ENCODE data around the gene ZBTB16.
A peak's percentile ranks its signal among the peaks of the same experiment; 100 is the strongest.

ZBTB16 gene

DNA sequence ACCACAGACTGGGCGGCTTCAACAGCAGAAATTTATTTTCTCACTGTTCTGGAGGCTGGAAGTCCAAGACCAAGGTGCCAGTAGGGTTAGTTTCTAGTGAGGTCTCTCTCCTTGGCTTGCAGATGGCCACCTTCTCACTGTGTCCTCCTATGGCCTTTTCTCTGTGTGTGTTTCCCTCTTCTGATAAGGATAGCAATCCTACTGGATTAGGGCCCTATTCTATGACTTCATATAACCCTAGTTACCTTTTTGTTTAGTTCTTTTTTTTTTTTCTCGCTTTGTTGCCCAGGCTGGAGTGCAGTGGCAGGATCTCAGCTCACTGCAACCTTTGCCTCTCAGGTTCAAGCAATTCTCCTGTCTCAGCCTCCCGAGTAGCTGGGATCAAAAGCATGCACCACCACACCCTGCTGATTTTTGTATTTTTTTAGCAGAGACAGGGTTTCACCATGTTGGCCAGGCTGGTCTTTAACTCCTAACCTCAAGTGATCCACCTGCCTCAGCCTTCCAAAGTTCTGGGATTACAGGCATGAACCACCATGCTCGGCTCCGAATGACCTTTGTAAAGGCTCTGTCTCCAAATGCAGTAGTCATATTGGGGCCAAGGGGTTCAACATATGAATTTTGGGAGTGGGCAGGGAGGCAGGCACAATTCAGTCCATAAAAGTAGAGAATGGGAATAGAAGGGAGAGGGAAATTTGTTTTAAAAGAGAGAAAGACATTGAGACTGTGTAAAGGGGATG, 211.2 kb downstream of the ZBTB16 start:
- DNase-seq, result no peak

DNA sequence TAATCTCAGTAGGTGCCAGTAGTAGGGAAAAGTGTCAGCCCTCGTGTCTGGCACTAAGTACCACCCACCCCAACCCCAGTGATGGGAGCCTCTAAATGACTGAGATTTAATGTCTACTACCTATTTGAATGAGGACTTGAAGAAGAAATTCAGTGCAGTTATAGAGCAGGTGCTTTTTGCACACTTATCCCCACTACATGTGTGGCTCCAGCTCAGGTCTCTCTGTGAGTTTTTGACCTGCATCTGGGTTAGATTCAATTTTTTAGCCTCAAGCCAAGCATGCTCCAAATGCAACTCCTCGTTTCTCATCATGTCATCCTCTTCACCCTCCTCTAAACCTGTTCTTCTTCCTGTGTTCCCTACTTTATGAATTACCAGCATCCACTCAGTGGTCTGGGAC, 211.8 kb downstream of the ZBTB16 start:
- DNase-seq, result no peak

DNA sequence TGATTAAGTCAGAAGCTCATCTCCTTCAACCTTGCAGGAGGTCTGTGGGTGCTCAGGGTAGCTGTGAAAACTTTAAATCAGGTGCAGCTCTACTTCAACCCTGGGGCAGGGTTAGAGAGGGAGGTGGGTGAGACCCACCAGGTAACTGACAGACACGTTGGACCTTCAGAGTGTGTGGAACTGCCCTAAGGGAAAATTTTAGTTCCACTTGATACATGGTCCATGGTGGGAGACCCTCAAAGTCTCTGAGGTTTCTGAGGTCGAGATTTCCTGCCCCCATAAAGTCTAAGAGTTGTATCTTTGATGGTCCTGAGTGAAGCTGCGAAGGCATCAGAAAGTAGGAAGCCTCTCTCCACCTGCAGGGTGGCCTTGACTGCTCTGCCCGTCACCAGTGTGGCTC, 212.8 kb downstream of the ZBTB16 start:
- no peak for DNase-seq

DNA sequence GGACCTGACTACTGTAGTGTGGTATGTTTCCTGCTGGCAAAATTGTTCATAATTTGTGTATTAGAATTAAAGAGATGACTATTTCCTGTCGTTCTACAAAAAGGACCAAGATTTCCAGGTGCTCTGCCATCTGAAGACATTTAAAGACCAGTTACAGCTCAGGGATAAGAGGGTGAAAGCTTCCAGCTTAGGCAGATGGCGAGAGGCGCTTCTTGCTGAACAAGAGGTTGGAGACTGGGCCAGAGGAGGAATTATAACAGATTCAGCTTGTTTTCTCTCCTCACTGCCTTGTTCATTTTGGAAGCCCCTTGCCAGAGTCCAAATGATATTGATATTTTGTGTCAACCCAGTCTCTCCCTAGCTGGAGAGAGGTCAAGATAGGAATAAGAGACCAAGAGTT, 213.6 kb downstream of the ZBTB16 start:
- DNase-seq, result no peak

DNA sequence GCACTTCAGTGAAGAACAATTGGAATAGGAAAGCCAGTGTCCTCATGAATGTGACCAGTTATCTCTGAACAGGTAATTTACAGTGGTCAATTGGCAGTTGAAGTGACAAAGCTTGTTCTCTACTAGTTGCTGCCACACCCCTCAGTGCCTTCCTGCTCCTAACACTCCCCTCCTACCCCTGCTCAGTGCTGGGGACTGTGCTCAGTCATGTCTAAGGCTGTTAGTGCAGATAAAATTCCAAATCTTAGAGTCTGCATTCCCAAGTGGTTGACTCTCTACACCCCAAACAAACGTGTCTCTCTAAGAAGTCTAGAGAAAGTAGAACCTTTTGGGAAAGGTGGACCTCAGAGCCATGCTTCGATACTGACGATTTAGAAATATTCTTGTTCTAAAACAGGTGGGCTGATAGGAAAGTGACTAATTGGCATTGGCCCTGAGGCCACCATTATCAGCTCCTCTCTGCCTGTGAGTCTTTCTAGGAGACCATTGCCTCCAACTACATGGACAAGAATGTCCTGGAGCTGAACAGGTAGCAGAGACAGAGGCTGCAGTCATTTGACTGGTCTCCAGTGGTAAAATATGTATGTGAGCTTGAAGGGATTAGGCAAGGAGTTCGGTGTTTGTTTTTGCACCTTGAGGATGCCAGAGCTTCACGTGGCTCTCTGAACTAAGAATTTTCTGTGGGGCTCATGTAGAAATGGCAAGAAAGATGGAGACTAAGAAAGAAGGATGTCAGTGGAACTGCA, 214.6 kb downstream of the ZBTB16 start:
- DNase-seq, result no peak

DNA sequence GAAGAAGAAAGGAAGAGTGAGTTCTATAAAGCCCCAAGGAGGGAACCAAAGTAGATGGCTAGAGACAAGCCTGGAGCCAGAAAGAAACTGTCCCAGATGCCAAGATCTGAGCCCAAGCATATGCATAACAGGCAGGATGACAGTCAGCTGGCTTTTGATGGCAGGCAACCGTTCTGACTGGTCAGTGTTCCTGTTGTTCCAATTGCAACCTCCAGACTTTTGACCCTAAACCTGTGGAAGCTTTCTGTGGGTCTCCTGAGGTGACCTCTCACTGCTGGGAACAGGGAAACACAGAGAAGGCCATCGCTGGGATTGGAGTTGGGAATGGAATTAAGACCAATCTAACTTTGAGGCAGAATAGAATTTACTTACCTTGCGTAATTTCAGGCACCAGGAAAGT, 215.1 kb downstream of the ZBTB16 start:
- no peak for DNase-seq

DNA sequence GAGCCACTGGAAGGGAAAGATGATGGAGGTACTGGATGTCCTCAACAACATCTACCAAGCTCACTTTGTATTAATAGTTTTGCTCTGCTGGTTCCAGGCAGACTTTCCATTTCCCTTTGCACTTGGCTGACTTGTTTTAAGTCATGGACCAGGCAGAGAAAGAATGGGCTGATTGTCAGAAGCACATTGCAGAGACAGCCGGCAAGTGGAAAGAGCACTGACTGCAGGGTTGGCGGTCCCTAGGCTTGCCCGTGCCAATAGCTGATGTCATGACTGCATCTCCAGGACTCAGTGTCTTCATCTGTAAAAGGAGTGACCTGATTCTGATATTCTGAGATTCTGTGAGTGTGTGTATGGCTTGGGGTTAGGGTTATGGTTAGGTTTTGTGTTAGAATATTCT, 215.8 kb downstream of the ZBTB16 start:
- DNase-seq, result no peak

DNA sequence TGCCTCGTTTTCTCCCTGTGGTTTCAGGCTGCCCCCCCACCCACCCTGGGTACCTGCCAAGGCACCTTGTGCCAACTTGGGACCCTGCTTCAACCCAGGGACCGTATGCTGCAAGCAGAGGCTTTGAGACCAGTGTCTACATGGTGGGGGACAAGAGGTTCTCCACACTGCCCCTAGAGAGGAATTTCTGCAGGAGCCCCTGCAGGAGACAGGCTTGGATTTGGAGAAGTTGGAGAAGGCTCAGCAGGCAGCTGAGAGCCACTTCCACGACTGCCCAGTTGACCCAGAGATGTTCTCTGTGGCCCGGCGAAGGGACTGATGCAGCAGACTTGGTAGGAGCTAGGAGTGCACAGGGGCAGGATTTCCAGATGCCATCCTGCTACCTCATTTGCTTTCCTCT, 216.6 kb downstream of the ZBTB16 start:
- no peak for DNase-seq

DNA sequence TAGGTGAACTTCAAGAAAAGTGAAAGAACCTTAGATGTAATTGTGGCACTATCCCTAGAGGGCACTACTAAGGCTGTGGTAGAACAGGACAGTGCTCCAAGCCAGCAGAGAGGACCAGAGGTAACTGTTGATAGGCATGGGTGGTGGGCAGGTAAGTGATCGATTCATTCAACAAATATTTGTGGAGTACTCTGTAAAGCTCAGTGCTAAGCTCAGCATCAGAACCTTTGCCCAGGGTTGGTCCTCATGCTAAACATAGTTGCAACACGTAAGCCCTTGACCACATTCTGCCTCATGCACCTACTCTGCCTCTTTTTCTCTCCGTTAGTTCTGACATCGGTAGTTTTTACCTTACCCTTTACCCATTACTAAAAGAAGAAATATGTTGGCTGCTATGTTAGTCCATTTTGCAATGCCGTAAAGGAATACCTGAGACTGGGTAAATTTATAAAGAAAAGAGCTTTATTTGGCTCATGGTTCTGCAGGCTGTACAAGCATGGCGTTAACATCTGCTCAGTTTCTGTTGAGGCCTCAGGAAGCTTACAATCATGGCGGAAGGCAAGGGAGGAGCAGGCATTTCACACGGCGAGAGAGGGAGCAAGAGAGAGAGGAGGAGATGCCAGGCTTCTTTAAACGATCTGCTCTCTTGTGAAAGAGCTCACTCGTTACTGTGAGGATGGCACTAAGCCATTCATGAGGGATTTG, 218.3 kb downstream of the ZBTB16 start:
- no peak for DNase-seq

DNA sequence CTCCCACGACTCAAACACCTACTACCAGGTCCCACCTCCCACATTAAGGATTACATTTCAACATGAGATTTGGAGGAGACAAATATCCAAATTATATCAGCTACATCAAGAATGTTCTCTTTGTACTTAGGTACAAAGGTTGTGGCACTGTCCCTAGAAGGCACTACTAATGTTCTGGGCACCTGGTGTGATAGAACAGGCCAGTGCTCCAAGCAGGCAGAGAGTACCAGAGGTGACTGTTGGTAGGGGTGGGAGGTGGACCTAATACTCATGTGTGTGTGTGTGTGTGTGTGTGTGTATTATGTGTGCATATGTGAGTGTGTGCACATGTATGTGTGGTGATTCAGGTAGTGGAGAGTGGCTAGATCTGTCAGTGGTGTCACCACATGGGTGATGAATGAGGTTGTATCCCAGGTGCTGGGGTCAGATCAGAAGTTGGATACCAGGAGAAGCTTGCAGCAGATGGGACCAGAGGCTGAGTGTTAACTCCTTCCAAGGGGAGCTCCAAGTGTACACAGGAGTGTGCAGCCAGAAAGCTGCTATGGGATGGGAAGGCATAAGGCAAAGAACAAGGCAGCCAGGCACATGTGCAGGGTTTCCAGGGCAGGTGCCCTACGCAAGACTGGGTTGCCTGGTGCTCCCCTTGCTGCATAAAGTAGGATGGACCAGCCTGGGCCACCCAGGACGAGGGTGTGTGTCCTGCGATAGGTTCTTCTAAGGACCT, 219.0 kb downstream of the ZBTB16 start:
- DNase-seq, result no peak

DNA sequence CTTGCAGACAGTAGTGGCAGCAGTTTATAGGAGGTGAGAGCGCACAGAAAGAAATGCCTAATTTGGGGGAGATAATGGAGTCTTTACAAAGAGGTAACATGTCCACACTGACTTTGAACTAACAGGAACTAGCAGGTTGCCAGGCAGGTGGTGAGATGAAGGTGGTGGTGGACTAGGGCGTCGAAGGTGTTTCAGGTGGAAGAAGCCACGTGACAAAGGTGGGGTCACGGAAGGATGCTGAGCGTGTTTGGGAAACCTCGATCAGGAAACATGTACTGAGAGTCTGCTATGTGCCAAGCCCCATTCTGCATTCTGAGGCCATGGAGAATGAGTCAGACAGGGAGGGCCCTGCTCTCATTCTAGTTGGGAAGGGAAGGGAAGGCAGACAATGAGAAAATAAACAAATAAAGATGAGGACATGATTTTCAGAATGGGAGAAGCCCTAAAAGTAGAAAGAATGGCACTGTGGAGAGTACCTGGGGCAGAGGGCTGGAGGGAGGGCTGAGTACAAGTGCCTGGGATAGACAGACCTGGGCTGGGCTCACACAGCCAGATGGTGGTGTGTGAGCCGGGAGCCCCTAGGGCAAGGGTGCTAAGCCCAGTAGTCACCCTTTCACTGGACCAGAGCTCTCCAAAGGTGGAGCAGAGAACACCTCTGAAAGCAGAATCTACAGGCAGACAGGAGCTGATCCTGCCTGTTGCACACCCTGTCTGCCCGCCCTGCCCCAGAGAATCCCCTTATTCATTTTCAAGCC, 220.5 kb downstream of the ZBTB16 start:
- DNase-seq, result no peak

DNA sequence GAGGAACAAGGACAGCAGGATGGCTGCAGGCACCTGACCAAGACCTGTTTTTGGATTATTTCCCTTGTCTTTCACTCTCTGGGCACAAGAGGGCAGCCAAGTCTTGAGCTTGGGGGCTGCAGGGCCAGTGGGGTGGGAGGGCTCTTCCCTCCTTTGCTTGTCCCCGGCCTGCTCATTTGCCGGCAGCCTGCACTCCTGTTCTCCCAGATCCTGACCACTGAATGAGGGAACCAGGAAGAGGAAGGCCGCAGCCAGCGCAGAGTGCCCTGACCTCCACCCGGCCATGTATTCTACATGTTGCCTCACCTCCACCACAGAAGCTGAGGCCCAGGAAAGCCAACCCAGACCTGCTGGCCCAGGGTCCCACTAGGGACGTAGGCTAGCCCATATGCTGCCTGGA, 221.2 kb downstream of the ZBTB16 start:
- DNase-seq, result peak in 1 of 2 donors; percentile 11

DNA sequence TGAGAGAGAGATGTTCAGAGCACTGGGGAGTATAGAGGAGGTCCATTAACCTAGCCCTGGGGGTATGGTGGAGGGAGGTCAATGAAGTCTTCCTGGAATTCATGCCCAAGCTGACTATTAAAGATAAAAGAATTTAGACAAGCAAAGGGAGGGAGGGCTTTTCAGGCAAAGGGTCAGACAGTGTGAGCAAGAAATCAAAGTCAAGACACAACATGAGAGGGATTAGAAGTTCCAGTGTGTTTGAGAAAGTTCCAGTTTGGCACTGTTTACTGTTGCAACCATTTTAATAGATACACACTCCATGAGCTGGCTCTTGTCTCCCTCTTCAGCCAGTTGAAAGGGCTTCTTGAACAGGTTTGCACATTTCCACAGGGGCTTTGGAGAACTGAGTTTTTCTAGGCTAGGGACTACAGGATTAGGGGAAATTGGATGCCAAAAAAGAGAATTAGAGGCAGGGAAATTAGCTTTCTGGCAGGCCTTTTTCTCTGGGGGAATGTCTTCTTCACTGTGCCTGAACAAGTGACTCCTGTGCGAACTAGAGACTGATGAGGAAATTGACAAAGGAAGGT, 222.0 kb downstream of the ZBTB16 start:
- DNase-seq, result no peak

DNA sequence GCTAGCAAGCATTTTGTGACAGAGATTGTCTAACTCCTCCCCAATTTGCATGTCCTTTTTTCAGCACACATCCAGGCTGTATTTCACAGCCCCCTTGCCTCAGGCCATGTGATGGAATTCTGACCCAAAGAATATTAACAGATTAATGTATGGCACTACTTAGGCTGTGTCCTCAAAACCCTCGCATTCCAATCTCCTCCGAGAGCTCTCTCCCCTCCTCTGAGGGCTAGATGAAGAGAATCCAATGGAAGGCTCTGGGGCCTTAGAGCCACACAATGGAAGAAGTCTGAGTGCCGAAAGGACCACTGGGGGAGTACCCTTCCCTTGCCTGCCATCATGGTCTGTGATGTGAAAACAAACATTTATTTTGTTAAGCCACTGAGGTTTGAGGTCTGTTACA, 223.0 kb downstream of the ZBTB16 start:
- no peak for DNase-seq

DNA sequence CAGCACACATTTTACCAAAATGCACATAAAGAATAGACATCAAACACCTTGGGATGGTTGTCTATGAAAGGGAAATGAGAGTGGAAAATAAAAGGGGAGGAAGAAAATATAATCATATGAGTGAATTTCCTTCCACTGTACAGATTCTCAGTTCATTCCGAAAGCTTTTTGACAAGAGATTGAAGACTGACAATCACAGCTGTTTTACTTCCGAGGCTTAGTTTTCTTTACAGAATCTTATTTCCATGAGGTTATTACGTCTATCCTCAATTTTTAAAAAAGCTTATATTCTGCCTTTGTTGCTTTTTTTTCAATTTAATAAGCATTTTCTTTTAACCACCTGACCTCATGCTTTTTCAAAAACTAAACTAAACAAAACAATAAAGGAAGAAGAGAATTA, 223.9 kb downstream of the ZBTB16 start:
- no peak for DNase-seq

DNA sequence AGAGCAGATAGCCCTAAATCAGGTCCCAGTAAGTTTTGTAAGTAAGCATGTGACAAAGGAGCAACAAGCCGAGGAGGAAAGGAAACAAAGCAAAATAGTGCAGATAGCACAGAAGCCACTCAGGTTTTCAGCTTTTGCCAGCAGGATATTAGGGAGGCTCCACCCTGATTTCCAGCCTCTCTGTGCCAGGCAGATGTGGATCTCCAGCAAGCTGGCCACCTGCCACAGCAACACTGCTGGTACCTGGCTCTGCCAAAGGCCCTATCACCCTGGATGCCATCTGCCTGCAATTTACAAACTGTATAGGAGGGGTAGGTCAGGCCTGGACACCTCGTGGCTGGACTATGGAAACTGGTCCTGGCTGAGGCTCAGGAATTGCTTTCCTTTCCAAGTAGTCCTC, 224.5 kb downstream of the ZBTB16 start:
- DNase-seq, result no peak

DNA sequence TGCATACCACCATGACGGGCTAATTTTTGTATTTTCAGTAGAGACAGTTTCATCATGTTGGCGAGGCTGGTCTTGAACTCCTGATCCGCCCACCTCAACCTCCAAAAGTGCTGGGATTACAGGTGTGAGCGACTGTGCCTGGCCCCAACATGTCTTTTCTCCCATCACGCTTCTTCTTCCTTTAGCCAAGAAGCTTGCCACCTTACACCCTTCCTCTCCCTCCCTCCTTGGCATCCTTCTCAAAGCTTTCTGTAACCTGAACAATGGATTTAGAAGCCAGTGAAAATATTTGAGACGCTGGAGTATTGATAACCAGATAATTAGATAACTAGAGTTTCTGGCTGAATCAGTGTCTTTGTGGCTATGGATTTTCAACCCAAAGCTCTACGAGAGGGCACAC, 225.4 kb downstream of the ZBTB16 start:
- no peak for DNase-seq

DNA sequence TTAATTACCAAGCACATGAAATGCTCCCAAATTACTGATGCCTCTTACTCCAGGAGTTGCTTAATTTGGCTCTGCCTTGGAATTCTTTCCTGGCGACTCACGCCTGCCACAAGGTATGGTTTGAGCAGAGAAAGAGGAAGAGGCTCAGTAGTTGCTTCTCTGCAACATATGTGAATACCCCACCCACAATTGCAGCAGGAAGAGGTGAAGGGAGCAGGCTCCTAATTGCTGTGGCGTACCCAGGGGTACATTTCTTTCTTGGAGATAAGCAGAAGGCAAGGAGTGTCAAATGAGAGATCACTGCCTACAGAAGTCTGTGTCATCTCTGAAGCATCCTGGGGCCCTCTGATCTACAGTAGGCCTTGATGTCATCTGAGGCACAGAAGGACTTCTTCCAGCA, 226.1 kb downstream of the ZBTB16 start:
- DNase-seq, result no peak

DNA sequence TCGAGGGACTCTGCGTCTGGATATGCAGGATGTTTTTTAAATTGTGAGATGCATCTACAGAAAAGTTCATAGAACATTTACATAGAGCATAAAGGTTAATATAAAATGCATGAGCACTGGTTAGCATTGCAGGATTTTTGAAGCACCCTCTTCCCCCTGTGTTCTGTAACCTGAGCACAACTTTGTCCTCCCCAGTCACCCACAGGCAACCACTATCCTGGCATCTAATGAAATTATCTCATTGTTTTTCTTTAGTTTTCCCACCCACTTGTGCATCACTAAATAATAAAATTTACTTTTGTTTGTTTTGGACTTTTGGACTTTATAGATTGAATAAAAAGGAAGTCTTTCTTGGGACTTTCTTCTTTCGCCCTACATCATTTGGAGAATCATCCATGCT, 226.7 kb downstream of the ZBTB16 start:
- DNase-seq, result no peak

DNA sequence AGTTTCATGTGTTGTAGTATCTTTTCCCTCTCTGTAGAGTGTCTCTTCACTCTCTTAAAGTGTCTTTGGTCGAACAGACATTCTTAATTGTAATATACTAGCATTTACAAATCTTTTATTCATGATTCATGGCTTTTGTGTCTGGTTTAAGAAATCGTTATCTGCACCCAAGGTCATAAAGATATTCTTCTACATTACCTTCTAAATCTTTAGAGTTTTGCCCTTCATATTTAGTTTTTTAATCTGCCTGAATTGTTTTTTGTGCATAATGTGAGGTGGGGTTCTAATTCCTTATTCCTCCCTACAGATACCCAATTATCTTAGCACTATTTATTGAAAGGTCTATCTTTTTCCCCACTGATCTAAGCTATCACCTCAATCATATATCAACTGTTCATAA, 227.6 kb downstream of the ZBTB16 start:
- DNase-seq, result no peak

DNA sequence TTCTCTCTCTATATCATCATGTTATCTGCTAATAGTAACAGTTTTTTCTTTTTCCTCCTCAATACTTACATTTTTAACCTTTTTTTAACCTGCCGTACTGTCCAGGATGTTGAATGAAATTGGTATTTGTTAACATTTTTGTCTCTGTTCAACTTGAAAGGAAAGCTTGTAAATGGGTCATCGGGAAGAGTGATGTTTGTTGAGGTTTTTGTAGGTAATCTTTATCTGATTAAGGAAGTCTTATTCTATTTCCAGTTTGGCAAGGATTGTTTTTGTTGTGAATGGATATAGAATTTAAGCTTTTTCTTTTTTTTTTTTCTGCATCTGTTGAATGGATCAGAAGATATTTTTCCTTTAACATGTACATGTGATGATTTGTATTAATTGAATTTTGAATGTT, 228.6 kb downstream of the ZBTB16 start:
- no peak for DNase-seq

DNA sequence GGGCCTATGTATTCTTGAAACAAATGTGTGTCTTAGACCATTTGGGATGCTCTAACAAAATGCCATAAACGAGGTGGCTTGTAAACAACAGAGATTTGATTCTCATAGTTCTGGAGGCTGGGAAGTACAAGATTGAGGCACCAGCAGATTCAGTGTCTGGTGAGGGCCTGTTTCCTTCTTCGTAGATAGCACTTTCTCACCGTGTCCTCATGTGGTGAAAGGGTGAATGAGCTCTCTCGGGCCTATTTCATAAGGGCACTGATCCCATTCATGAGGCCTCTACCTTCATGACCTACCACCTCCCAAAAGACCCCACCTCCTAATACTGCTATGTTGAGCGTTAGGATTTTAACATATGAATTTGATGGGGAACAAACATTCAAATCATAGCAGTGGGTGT, 230.3 kb downstream of the ZBTB16 start:
- DNase-seq, result no peak
